H9 (cell line): ENCODE results near the gene CCT3. TPM values are rescaled to one million over a fixed set of nuclear protein-coding genes. Genes with fewer than 3 reads are reported as not detected.

Experiments used
- DNase-seq: peaks from one replicate; pipeline ENCODE4 v3.0.0-alpha.2; 2017
- H2AFZ ChIP-seq: one replicate; pipeline ENCODE4 v1.6.1; 2013; ENCODE audit warnings: mild to moderate bottlenecking, low read length, control low read depth, moderate library complexity
- H2AK5ac ChIP-seq: 2 replicates; pipeline ENCODE4 v1.6.1; 2013; ENCODE audit warnings: low read length, control low read depth, mixed read lengths; ENCODE audit not compliant: insufficient read length
- H2BK120ac ChIP-seq: one replicate; pipeline ENCODE4 v1.6.1; 2013; ENCODE audit warnings: low read depth, mild to moderate bottlenecking, low read length, control low read depth, inconsistent platforms; ENCODE audit not compliant: poor library complexity, severe bottlenecking
- H2BK12ac ChIP-seq: 2 replicates; pipeline ENCODE4 v1.6.1; 2013; ENCODE audit warnings: low read length, control low read depth, mixed read lengths, low read depth; ENCODE audit not compliant: insufficient read length
- H2BK15ac ChIP-seq: 2 replicates; pipeline ENCODE4 v1.6.1; 2013; ENCODE audit warnings: low read depth, low read length, control low read depth
- H2BK20ac ChIP-seq: one replicate; pipeline ENCODE4 v1.6.1; 2013; ENCODE audit warnings: low read depth, mild to moderate bottlenecking, low read length, control low read depth, inconsistent platforms; ENCODE audit not compliant: poor library complexity, severe bottlenecking
- H2BK5ac ChIP-seq: 2 replicates; pipeline ENCODE4 v1.6.1; 2013; ENCODE audit warnings: low read length, control low read depth, mixed read lengths; ENCODE audit not compliant: insufficient read length
- H3K14ac ChIP-seq: 2 replicates; pipeline ENCODE4 v1.6.1; 2013; ENCODE audit warnings: low read length, control low read depth; ENCODE audit not compliant: insufficient read depth
- H3K18ac ChIP-seq: 2 replicates; pipeline ENCODE4 v1.6.1; 2013; ENCODE audit warnings: low read depth, mild to moderate bottlenecking, mixed read lengths, low read length, control low read depth; ENCODE audit not compliant: insufficient read length
- H3K23ac ChIP-seq: 2 replicates; pipeline ENCODE4 v1.6.1; 2013; ENCODE audit warnings: low read length, control low read depth, mixed read lengths, low read depth; ENCODE audit not compliant: insufficient read length
- H3K23me2 ChIP-seq: 2 replicates; pipeline ENCODE4 v1.6.1; 2013; ENCODE audit warnings: low read depth, mild to moderate bottlenecking, mixed read lengths, low read length, control low read depth; ENCODE audit not compliant: insufficient read length, poor library complexity, severe bottlenecking
- H3K27ac ChIP-seq: 2 replicates; pipeline ENCODE4 v1.5.1; 2013; ENCODE audit warnings: low read length, control low read depth, mixed read lengths, low read depth; ENCODE audit not compliant: insufficient read length
- H3K27me3 ChIP-seq: 2 replicates; pipeline ENCODE4 v1.6.1; 2013; ENCODE audit warnings: low read length, control low read depth, inconsistent platforms; ENCODE audit not compliant: insufficient read depth
- H3K4ac ChIP-seq: 2 replicates; pipeline ENCODE4 v1.6.1; 2013; ENCODE audit warnings: low read depth, mild to moderate bottlenecking, control low read depth, inconsistent platforms, low read length, moderate library complexity
- H3K4me1 ChIP-seq: 2 replicates; pipeline ENCODE4 v1.6.1; 2013; ENCODE audit warnings: low read length, control low read depth, inconsistent platforms; ENCODE audit not compliant: insufficient read depth
- H3K4me2 ChIP-seq: 2 replicates; pipeline ENCODE4 v1.6.1; 2013; ENCODE audit warnings: low read length, control low read depth, mixed read lengths; ENCODE audit not compliant: insufficient read length, insufficient read depth
- H3K56ac ChIP-seq: 2 replicates; pipeline ENCODE4 v1.6.1; 2013; ENCODE audit warnings: low read depth, mild to moderate bottlenecking, mixed read lengths, low read length, control low read depth; ENCODE audit not compliant: insufficient read length
- H3K79me1 ChIP-seq: 2 replicates; pipeline ENCODE4 v1.6.1; 2013; ENCODE audit warnings: low read depth, mild to moderate bottlenecking, moderate library complexity, low read length, control low read depth, inconsistent platforms; ENCODE audit not compliant: insufficient read depth, poor library complexity, severe bottlenecking
- H3K79me2 ChIP-seq: 2 replicates; pipeline ENCODE4 v1.6.1; 2013; ENCODE audit warnings: low read length, control low read depth, inconsistent platforms; ENCODE audit not compliant: insufficient read depth
- H3K9ac ChIP-seq: 2 replicates; pipeline ENCODE4 v1.6.1; 2013; ENCODE audit warnings: low read length, control low read depth, mixed read lengths; ENCODE audit not compliant: insufficient read length; ENCODE audit errors: extremely low read depth
- H3K9me3 ChIP-seq: one replicate; pipeline ENCODE4 v1.6.1; 2013; ENCODE audit warnings: low read depth, low read length, inconsistent platforms; ENCODE audit not compliant: control insufficient read depth
- H3T11ph ChIP-seq: one replicate; pipeline ENCODE4 v1.6.1; 2013; ENCODE audit warnings: mild to moderate bottlenecking, low read length, control low read depth, inconsistent platforms
- H4K20me1 ChIP-seq: one replicate; pipeline ENCODE4 v1.6.1; 2013; ENCODE audit not compliant: control insufficient read depth, insufficient read length, insufficient read depth
- H4K5ac ChIP-seq: 2 replicates; pipeline ENCODE4 v1.6.1; 2013; ENCODE audit warnings: low read depth, mild to moderate bottlenecking, mixed read lengths, low read length, control low read depth; ENCODE audit not compliant: insufficient read length
- H4K8ac ChIP-seq: replicated peaks from 2 replicates; pipeline ENCODE4 v1.6.1; 2013; ENCODE audit warnings: low read length, control low read depth, mixed read lengths, low read depth; ENCODE audit not compliant: insufficient read length
- H4K91ac ChIP-seq: 2 replicates; pipeline ENCODE4 v1.6.1; 2013; ENCODE audit warnings: low read depth, mild to moderate bottlenecking, moderate library complexity, mixed read lengths, low read length, control low read depth; ENCODE audit not compliant: insufficient read length
- H3K27ac Mint-ChIP-seq, 3 experiments: 2 replicates in 2 of 3; 3 replicates in 1 of 3; pipeline ENCODE4 v1.8.0; 2020 to 2021; ENCODE audit warnings: mixed read lengths in 3 of 3, mild to moderate bottlenecking in 1 of 3, moderate library complexity in 1 of 3
- H3K27me3 Mint-ChIP-seq: 2 replicates; pipeline ENCODE4 v1.8.0; 2021; ENCODE audit warnings: low read depth, mild to moderate bottlenecking, moderate library complexity, mixed read lengths
- H3K36me3 Mint-ChIP-seq, 3 experiments: 2 replicates in 2 of 3; 3 replicates in 1 of 3; pipeline ENCODE4 v1.8.0; 2020 to 2021; ENCODE audit warnings: low read depth in 3 of 3, mixed read lengths in 3 of 3; ENCODE audit not compliant: insufficient read depth in 1 of 3
- H3K4me1 Mint-ChIP-seq, 2 experiments: 2 replicates each; pipeline ENCODE4 v1.8.0; 2020; ENCODE audit warnings: mixed read lengths in 2 of 2
- H3K4me3 Mint-ChIP-seq, 2 experiments: 2 replicates in 1 of 2; 3 replicates in 1 of 2; pipeline ENCODE4 v1.8.0; 2020 to 2021; ENCODE audit warnings: mild to moderate bottlenecking in 2 of 2, mixed read lengths in 2 of 2, moderate library complexity in 1 of 2
- H3K9me3 Mint-ChIP-seq, 2 experiments: 2 replicates in 1 of 2; 3 replicates in 1 of 2; pipeline ENCODE4 v1.8.0; 2020; ENCODE audit warnings: mild to moderate bottlenecking in 2 of 2, mixed read lengths in 2 of 2, moderate library complexity in 1 of 2
- WGBS: extraction: QIAGEN DNeasy Blood & Tissue Kit; methylation state at CpG from one replicate; pipeline ENCODE4 v1.1.7; 2013; ENCODE audit warnings: missing lambda C conversion rate, low lambda C conversion rate, mixed read lengths; ENCODE audit not compliant: insufficient read length; ENCODE audit errors: extremely low coverage; 5-methylcytosine and 5-hydroxymethylcytosine counted together
- total RNA-seq: library from RNA; stranded (reverse); gene quantifications from 2 replicates; pipeline ENCODE4 v1.2.1, GENCODE V29; 2021
- TF ChIP-seq, protein P1 (sequence below): fragments of 200-600 bp; sonication (generic); conservative IDR thresholded peaks from 3 replicates; pipeline ENCODE4 v1.8.0; 2021; ENCODE audit warnings: antibody characterized with exemption, mild to moderate bottlenecking

The CCT3 gene
- total RNA-seq, 1 experiment from 2014 or later = 524 TPM

DNA sequence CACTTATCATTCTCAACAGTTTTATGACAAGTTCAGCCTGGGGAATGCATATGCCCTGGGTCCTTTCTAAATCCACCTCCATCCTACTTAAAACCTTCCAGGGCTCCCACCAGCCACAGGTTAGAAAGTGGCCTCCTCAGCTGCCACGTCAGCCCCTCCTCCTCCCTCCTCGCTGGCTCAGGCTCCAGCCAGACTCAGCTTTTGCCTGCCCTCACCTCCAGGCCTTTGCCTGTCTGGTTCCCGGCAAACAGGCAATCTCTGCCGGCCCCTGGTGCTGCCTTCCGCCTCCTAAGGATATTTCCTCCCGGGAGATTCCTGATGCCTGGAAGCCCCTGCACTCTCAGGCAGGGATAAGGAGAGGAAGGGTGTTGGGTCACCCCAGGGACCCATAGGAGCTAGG lies 40.5 kb upstream of the CCT3 start:
- no peak overlapping the region for H2BK12ac ChIP-seq
- H4K5ac ChIP-seq = no peak overlapping the region
- H3K4me1 Mint-ChIP-seq = peaks cover 4 to 6% of the 10 kb centered on the region in 2 experiments
- no peaks in the 10 kb centered on the region for H3K9me3 Mint-ChIP-seq
- H3K56ac ChIP-seq = no peak overlapping the region
- no peak overlapping the region for H3K14ac ChIP-seq
- TF ChIP-seq, protein P1, sequence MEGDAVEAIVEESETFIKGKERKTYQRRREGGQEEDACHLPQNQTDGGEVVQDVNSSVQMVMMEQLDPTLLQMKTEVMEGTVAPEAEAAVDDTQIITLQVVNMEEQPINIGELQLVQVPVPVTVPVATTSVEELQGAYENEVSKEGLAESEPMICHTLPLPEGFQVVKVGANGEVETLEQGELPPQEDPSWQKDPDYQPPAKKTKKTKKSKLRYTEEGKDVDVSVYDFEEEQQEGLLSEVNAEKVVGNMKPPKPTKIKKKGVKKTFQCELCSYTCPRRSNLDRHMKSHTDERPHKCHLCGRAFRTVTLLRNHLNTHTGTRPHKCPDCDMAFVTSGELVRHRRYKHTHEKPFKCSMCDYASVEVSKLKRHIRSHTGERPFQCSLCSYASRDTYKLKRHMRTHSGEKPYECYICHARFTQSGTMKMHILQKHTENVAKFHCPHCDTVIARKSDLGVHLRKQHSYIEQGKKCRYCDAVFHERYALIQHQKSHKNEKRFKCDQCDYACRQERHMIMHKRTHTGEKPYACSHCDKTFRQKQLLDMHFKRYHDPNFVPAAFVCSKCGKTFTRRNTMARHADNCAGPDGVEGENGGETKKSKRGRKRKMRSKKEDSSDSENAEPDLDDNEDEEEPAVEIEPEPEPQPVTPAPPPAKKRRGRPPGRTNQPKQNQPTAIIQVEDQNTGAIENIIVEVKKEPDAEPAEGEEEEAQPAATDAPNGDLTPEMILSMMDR = no peak
- H3K4ac ChIP-seq = no peak overlapping the region
- H3K9me3 ChIP-seq = no peaks in the 10 kb centered on the region
- no peaks in the 10 kb centered on the region for H4K20me1 ChIP-seq
- H4K8ac ChIP-seq = no peak overlapping the region
- no peaks in the 10 kb centered on the region for H3K79me2 ChIP-seq
- H2BK5ac ChIP-seq = no peak overlapping the region
- no peak overlapping the region for H2BK20ac ChIP-seq
- DNase-seq = no peak
- no peak overlapping the region for H3K18ac ChIP-seq
- H3K4me3 Mint-ChIP-seq = no peak overlapping the region
- H4K91ac ChIP-seq = no peak overlapping the region
- no peak overlapping the region for H2BK15ac ChIP-seq
- peaks cover 10% of the 10 kb centered on the region for H3K27me3 Mint-ChIP-seq
- no peak overlapping the region for H3T11ph ChIP-seq
- no peaks in the 10 kb centered on the region for H3K36me3 Mint-ChIP-seq
- no peak overlapping the region for H2AK5ac ChIP-seq
- H3K27ac Mint-ChIP-seq = no peak overlapping the region
- WGBS = no CpG with 5 or more reads among the region's 6 CpGs
- H3K4me2 ChIP-seq = no peak overlapping the region
- H3K23ac ChIP-seq = no peak overlapping the region
- no peak overlapping the region for H2AFZ ChIP-seq
- no peaks in the 10 kb centered on the region for H3K27me3 ChIP-seq
- no peaks in the 10 kb centered on the region for H3K79me1 ChIP-seq
- H2BK120ac ChIP-seq = no peak overlapping the region
- no peak overlapping the region for H3K27ac ChIP-seq
- no peak overlapping the region for H3K9ac ChIP-seq
- H3K4me1 ChIP-seq = no peaks in the 10 kb centered on the region
- H3K23me2 ChIP-seq = no peaks in the 10 kb centered on the region
